ENCODE data around the gene MAP2K5.

GRCh38 chr15:67590191-67590590 lies 47.7 kb downstream of the MAP2K5 start:
- TF ChIP-seq CTCF (IDR thresholded peaks at IDR 0.05) (no peak), POLR2AphosphoS5 (IDR thresholded peaks at IDR 0.05) (no peak), POLR2A (IDR thresholded peaks at IDR 0.05) (no peak), EP300 (IDR thresholded peaks at IDR 0.05) (no peak)
